HL-60 (cell line): Measurements from ENCODE around the gene WDR7.

ENCODE experiments used
- CTCF ChIP-seq: IDR thresholded peaks from one replicate; pipeline ENCODE4 v1.5.1; 2011; ENCODE audit warnings: low read length, control low read depth, inconsistent platforms; ENCODE audit not compliant: insufficient read depth
- REST ChIP-seq: IDR thresholded peaks from 2 replicates; pipeline ENCODE4 v1.6.1; 2012; ENCODE audit warnings: low read depth; ENCODE audit not compliant: insufficient replicate concordance

- no peak for TF ChIP-seq CTCF
- no peak for TF ChIP-seq REST
Measured at GRCh38 chr18:57040175-57040574, 389.0 kb downstream of the WDR7 start.
